WI38 (cell line): Measurements from ENCODE around the gene EIF3D.

ENCODE experiments used
- H3K4me3 ChIP-seq: 2 replicates; pipeline ENCODE4 v1.5.1; 2011; ENCODE audit warnings: low read depth, mild to moderate bottlenecking, control low read depth, low read length
- TF ChIP-seq, protein P1 (sequence below): IDR thresholded peaks from 2 replicates; pipeline ENCODE4 v1.5.1; 2012; ENCODE audit warnings: low read depth, mild to moderate bottlenecking, control low read depth, low read length

Gene EIF3D

DNA sequence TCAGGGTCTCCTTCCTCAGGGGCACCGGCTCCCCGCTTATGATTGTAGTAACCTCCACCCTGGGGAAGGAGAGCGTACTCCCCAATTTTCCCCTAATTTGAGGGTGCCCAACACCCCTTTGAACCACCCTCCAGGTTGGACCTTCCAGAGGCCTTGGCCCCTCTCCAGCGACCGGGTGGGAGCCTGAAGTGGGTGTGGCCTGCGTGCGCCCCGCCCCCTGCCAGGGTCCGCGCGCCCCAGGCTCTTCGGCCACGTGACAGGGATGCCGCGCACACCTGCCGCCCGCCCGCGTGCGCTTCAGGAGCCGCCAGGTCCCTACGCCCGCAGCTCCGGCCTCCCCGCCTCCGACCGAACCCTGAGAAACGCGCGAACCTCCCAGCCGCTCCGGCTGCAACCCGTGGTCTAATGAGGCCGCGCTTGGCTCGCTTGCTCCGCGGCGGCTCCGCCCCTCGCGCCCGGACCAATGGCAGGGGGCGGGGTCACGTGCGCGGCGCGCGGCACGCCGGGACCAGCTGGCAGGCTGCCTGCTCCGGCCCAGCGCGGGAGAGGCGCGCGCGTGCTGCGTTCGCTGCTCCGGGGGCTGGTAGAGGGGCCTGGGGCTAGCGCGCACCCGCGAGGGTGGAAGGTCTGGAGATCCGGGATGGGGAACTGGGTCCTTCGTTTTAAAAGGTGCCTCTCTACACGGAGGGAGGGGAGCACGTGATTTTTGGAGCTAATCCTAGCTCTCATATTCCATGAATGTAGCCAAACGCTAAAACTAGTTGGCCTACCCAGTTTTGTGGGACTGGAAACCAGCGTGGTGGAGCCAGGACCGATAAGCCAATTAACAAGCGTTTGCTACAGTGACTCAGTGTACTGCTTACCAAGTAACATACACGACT is 22.1 kb downstream of the EIF3D start, which contains the start of gene FOXRED2:
TSS of gene FOXRED2 (minus strand) at position 404 of the 881 bp plus-strand sequence. CDS start 618 bp downstream, outside the sequence.
- TF ChIP-seq, protein P1, sequence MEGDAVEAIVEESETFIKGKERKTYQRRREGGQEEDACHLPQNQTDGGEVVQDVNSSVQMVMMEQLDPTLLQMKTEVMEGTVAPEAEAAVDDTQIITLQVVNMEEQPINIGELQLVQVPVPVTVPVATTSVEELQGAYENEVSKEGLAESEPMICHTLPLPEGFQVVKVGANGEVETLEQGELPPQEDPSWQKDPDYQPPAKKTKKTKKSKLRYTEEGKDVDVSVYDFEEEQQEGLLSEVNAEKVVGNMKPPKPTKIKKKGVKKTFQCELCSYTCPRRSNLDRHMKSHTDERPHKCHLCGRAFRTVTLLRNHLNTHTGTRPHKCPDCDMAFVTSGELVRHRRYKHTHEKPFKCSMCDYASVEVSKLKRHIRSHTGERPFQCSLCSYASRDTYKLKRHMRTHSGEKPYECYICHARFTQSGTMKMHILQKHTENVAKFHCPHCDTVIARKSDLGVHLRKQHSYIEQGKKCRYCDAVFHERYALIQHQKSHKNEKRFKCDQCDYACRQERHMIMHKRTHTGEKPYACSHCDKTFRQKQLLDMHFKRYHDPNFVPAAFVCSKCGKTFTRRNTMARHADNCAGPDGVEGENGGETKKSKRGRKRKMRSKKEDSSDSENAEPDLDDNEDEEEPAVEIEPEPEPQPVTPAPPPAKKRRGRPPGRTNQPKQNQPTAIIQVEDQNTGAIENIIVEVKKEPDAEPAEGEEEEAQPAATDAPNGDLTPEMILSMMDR = no peak
- H3K4me3 ChIP-seq = peak within 1 kb of the TSS; percentile 56

DNA sequence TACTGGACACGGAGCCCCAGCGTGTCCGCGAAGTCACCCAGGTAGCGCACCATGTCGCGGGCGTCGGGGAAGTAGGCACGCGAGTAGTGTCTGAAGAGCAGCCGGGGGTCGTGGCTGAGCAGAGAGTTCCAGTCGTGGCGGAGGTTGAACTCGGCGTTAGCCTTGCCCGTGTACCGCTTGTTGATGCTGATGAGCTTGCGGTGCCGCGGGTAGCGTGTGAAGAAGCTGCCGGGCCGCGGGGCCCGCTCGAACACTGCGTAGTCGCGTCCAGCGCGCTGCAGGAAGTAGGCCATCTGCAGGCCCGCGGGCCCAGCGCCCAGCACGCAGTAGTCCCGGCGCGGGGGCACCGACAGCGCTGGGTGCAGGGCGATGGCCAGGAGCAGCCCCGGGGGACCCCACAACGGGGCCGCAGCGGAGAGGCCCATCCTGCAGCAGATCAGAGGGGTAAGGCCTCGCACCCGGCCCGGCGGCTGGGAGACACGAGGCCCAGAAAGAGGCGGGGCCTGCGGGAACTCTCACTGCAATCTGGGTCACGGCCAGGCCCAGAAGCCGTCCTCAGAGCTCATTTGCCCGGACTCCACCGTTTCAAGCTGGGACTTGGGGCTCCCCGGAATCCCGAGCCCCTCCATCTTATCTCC is 22.8 kb downstream of the EIF3D start:
- peak overlapping the region; percentile 56 for H3K4me3 ChIP-seq
- TF ChIP-seq, protein P1 = no peak

DNA sequence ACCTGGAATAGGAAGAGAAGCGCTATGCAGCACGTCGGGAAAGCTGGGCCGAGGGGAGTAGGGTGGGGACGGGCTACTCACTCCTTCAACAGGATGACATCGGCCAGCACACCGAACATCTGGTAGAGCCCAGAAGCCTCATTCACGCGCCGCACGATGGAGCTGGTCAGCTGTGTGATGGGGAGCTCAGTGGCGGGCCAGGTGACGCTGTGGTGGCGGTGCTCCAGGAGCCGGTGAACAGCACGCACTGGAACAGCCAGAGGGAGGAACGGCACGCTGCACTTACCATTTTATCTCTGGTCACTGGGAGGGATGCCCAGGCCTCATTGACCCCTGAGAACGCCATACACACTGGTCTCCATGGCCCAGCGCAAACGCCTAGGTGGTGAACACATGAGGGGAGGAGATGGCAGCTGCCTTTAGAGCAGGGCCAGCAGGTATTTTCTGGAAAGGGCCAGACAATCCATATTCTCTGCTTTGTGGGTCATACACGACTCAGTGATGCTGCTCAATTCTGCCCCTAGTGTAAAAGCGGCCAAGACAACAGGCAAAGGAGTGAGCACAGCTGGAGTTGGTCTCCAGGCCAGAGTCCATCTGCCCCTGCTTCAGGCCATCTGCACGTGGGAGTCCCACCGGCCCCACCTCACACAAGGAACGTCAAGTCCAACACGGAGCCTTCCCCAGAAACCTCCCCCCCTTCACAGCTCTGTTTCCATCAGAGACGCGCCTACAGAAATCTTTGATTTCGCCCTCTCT is 30.9 kb downstream of the EIF3D start:
- no peak overlapping the region for H3K4me3 ChIP-seq
- TF ChIP-seq, protein P1 = no peak

DNA sequence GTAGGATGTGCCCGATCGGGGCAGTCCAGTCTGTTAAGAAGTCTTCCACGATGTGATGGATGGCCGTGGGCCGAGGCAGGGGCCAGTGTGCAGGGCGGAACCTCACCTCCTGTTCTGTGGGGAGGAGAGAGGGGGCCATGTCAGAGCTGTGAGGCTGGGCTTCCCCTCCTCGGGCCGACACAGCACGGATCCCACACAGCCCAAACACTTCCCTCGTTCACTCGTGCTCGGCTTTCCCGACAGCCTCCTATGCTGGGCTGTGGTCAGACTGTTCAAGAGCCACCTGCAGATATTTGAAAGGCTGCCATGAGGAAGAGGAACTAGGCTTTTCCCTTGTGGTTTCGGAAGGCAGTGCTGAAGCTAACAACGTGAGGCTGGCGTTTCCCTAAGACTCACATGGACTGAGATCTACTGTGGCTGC is 35.3 kb downstream of the EIF3D start:
- no peak overlapping the region for H3K4me3 ChIP-seq

DNA sequence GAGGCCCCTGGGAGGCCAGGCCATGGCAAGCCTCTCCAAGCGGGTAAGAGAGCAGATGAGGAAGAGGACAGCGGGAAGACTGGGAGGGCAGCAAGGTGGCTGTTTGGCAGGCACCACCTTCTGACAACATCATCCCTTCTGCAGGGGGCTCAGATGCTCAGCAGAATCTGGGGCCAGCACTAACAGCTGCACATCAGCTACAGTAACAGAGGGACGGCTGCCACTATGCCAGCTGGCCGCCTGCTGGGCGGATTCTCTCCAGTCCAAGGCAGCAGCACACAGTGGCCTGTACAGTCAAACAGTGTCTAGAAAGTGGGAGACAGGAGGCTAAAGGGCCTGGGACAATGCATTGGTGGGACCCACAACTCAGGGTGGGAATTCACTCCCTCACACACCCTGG is 36.9 kb downstream of the EIF3D start:
- H3K4me3 ChIP-seq = no peak overlapping the region
- TF ChIP-seq, protein P1 = no peak

More for the DNA sequence above, 35.3 kb downstream of the EIF3D start:
- TF ChIP-seq, protein P1 = no peak

DNA sequence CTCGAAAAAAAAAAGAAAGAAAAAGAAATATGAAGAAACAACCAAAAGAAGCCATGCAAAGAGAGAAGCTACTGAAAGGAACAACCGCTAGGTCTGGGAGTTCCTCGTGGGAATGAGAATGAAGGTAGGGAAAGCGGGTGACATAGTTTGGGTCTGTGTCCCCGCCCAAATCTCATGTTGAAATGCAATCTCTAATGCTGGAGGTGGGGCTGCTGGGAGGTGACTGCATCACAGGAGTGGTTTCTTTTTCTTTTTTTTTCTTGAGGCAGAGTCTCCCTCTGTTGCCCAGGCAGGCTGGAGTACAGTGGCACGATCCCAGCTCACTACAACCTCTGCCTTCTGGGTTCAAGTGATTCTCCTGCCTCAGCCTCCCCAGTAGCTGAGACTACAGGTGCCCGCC is 37.8 kb downstream of the EIF3D start:
- H3K4me3 ChIP-seq = no peak overlapping the region
- TF ChIP-seq, protein P1 = no peak
